Measurements from ENCODE around the gene ANGPTL2. TPM values are rescaled to one million over a fixed set of nuclear protein-coding genes. Genes with fewer than 3 reads are reported as not detected.

Gene ANGPTL2
- total RNA-seq, 4 donors from 2014 or later, result 29.5 to 57.0 (median 41.3) TPM

DNA sequence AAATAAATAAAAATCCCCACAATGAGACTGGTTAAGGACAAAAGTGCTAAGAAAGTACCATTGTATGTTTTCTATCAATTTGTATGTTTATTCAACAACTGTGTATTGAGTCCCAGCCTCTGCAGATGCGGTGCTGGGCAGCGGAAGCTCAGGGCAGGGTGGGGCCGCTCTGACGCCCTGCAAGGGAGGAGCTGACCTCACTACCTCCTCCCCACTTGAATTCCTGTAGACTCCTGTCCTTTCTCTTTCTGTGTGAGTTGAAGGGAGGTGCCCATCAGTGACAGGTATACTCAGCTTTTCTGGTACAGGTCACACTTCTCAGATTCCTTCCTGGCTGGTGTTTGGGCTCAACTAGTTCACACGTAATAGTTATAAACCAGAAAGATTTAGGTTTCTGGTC is 27.0 kb downstream of the ANGPTL2 start:
- TF ChIP-seq POLR2A (IDR thresholded peaks at IDR 0.05; ENCODE audit: low read depth), result no peak
- TF ChIP-seq, protein P1, sequence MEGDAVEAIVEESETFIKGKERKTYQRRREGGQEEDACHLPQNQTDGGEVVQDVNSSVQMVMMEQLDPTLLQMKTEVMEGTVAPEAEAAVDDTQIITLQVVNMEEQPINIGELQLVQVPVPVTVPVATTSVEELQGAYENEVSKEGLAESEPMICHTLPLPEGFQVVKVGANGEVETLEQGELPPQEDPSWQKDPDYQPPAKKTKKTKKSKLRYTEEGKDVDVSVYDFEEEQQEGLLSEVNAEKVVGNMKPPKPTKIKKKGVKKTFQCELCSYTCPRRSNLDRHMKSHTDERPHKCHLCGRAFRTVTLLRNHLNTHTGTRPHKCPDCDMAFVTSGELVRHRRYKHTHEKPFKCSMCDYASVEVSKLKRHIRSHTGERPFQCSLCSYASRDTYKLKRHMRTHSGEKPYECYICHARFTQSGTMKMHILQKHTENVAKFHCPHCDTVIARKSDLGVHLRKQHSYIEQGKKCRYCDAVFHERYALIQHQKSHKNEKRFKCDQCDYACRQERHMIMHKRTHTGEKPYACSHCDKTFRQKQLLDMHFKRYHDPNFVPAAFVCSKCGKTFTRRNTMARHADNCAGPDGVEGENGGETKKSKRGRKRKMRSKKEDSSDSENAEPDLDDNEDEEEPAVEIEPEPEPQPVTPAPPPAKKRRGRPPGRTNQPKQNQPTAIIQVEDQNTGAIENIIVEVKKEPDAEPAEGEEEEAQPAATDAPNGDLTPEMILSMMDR (IDR thresholded peaks at IDR 0.05), result no peak
- no peak for TF ChIP-seq POLR2AphosphoS5 (IDR thresholded peaks at IDR 0.05)
- no peak for TF ChIP-seq EP300 (IDR thresholded peaks at IDR 0.05)
- Histone ChIP-seq H3K9me3 (no peaks in the 10 kb centered on the region), H3K27me3 (no peaks in the 10 kb centered on the region), H3K4me1 (peaks cover 12 to 18% (median 14%) of the 10 kb centered on the region in 4 donors), H3K27ac (replicated peaks in 1 of 4) (no peak overlapping the region), H3K36me3 (peaks cover 11 to 36% (median 28%) of the 10 kb centered on the region in 4 donors), H3K4me3 (no peak overlapping the region)
- intact Hi-C loops (cut with DNase I), result no loop called here
- 87% methylated on average over 5 of the region's 5 CpGs for WGBS
- no peak for DNase-seq (ENCODE audit: extremely low spot score)

DNA sequence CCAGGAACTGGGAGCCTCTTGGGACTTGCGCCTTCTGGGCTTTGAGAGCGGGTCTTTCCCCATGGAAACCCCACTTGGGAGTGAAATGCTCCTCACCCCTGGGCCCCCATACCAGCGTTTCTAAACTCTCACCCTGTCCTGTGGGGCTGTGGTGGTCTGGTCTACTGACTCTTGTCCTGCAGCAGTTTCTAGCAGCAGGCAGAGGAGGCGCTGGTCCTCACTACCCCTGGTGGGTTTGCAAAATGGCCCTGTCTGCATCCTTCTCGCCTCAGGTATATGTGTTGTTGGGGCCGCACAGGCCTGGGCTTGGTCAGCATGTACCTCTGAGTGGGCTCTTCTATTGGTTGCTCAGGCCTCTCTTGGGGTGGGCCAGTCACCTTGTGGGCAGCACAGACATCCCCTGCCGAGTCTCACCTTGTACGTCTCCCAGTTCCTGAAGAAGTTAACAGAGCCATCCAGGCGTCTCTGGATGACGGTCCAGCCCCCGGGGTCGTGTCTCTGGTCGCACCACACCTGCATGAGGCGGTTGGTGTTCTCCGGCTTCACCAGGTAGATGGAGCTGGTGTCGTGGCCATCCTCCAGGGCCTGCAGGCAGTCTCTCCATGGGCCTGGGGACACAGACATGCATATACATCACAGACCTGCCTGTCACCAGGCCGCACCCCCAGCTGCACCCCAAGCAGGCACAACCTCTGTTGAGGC is 29.0 kb downstream of the ANGPTL2 start:
- no peak for DNase-seq (ENCODE audit: extremely low spot score)
- intact Hi-C loops (cut with DNase I), result no loop called here
- Histone ChIP-seq H3K27me3 (no peaks in the 10 kb centered on the region), H3K9me3 (no peaks in the 10 kb centered on the region), H3K36me3 (peaks cover 11 to 54% (median 35%) of the 10 kb centered on the region in 4 donors), H3K4me3 (no peak overlapping the region), H3K27ac (replicated peaks in 1 of 4) (no peak overlapping the region), H3K4me1 (peaks cover 10 to 25% (median 19%) of the 10 kb centered on the region in 4 donors)
- no peak for TF ChIP-seq EP300 (IDR thresholded peaks at IDR 0.05)
- TF ChIP-seq, protein P1 (IDR thresholded peaks at IDR 0.05), result no peak
- TF ChIP-seq POLR2AphosphoS5 (IDR thresholded peaks at IDR 0.05), result no peak
- no peak for TF ChIP-seq POLR2A (IDR thresholded peaks at IDR 0.05; ENCODE audit: low read depth)
- 94% methylated on average over 15 of the region's 17 CpGs for WGBS

DNA sequence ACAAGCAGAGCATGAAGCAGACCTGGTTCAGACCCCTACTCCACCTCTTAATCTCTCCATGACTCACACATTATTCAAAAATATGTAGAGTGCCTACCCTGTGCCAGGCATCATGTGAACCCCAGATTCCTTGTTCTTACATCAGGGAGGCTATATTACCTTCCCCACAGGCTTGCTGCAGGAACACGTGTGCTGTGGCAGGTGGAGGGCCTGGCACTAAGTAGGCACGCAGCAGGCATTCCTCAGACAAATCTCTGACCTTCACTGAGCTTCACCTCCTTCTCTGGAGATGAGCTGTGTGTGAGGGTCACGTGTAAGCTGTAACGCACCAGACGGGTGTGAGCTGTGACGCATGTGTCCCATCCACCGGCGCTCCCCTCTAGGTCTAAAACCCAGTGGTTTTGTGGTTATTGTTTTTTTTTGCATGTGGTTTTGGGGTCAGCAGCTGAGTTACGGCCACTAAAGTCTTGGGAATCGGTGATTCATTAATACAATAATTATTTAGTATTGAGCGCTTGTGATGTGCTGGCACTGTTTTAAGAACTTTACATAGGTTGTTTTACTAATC is 30.3 kb downstream of the ANGPTL2 start:
- WGBS, result 85% methylated on average over 9 of the region's 11 CpGs
- TF ChIP-seq EP300 (IDR thresholded peaks at IDR 0.05) (no peak), POLR2AphosphoS5 (IDR thresholded peaks at IDR 0.05) (no peak), POLR2A (IDR thresholded peaks at IDR 0.05; ENCODE audit: low read depth) (no peak)
- TF ChIP-seq, protein P1 (IDR thresholded peaks at IDR 0.05), result no peak
- DNase-seq (ENCODE audit: extremely low spot score), result no peak
- Histone ChIP-seq H3K27me3 (no peaks in the 10 kb centered on the region), H3K4me3 (no peak overlapping the region), H3K36me3 (peaks cover 11 to 67% (median 45%) of the 10 kb centered on the region in 4 donors), H3K9me3 (no peaks in the 10 kb centered on the region), H3K27ac (replicated peaks in 1 of 4) (no peak overlapping the region), H3K4me1 (peaks cover 9 to 25% (median 18%) of the 10 kb centered on the region in 4 donors)
- intact Hi-C loops (cut with DNase I), result no loop called here

DNA sequence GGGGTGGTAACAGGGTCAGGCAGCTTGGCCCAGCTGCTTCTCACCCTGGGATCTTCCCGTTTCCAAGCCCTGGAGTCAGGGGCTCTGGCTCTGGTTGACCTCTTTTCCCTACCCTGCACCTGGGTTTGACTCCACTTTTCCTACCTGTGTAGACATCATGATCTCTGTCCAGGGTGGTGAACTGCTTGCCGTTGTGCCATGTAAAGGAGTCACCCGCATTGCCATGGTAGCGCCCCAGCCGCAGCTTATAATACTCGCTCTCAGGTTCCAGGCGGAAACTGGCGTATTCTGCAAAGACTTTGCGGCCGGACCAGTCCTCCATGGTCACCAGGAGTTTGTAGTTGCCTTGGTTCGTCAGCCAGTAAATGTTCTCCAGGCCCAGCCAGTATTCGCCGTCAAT is 30.9 kb downstream of the ANGPTL2 start:
- Histone ChIP-seq H3K36me3 (peaks cover 11 to 68% (median 48%) of the 10 kb centered on the region in 4 donors), H3K27ac (replicated peaks in 1 of 4) (no peak overlapping the region), H3K4me1 (peaks cover 9 to 25% (median 18%) of the 10 kb centered on the region in 4 donors), H3K9me3 (no peaks in the 10 kb centered on the region), H3K4me3 (no peak overlapping the region), H3K27me3 (no peaks in the 10 kb centered on the region)
- intact Hi-C loops (cut with DNase I), result no loop called here
- no peak for TF ChIP-seq POLR2AphosphoS5 (IDR thresholded peaks at IDR 0.05)
- TF ChIP-seq EP300 (IDR thresholded peaks at IDR 0.05), result no peak
- TF ChIP-seq POLR2A (IDR thresholded peaks at IDR 0.05; ENCODE audit: low read depth), result no peak
- TF ChIP-seq, protein P1 (IDR thresholded peaks at IDR 0.05), result no peak
- DNase-seq (ENCODE audit: extremely low spot score), result no peak
- 88% methylated on average over 13 of the region's 13 CpGs for WGBS

Data from esophagus muscularis mucosa (tissue), 4 donors.